A549 (cell line): Measurements from ENCODE around the gene RAP2C. TPM values are rescaled to one million over a fixed set of nuclear protein-coding genes. Genes with fewer than 3 reads are reported as not detected.

Source experiments
- ATAC-seq, 2 experiments: fragments of 200-7000 bp in 1 of 2; fragments of >200 bp in 1 of 2; cut with Nextera tagmentation in 1 of 2; cut with Tn5 transposase in 1 of 2; 3 replicates each; pipeline versions ENCODE4 v1.8.0 to v1.9.1; 2018 to 2020; ENCODE audit warnings: mild to moderate bottlenecking in 1 of 2, moderate library complexity in 1 of 2
- CTCF ChIA-PET: fragments of 300-600 bp; sonication (Branson Sonifier 250); formaldehyde crosslinking; extraction: SDS; loops from one replicate; lab custom pipeline; 2021; ENCODE audit warnings: antibody characterized with exemption, inconsistent platforms; lab: Yijun Ruan, JAX
- POLR2A ChIA-PET: fragments of 350-600 bp; formaldehyde crosslinking; extraction: SDS; loops from one replicate; lab custom pipeline; 2021; ENCODE audit warnings: antibody characterized with exemption, inconsistent platforms; lab: Yijun Ruan, JAX
- DNase-seq, 2 experiments: peaks; one replicate each; pipeline versions ENCODE4 v3.0.0 to v3.0.0-alpha.2; 2011 to 2016; ENCODE audit warnings: low read depth in 1 of 2, low spot score in 1 of 2
- FAIRE-seq: peaks from 2 replicates; lab custom pipeline; 2011; peaks lifted over from hg19 to GRCh38; lab: Jason Lieb, UNC
- H3K27ac ChIP-seq, 2 experiments: fragments of >200 bp; sonication (Bioruptor Twin); formaldehyde crosslinking; 3 replicates each; pipeline ENCODE4 v1.5.1; 2016 to 2017
- H3K4me1 ChIP-seq: fragments of >200 bp; sonication (Bioruptor Twin); formaldehyde crosslinking; 3 replicates; pipeline ENCODE4 v1.6.1; 2016
- H3K4me2 ChIP-seq: fragments of >200 bp; sonication (Bioruptor Twin); formaldehyde crosslinking; 3 replicates; pipeline ENCODE4 v1.6.1; 2016
- H3K4me3 ChIP-seq: fragments of >200 bp; sonication (Bioruptor Twin); formaldehyde crosslinking; 3 replicates; pipeline ENCODE4 v1.5.1; 2016
- H3K9me3 ChIP-seq: fragments of >200 bp; sonication (Bioruptor Twin); formaldehyde crosslinking; 3 replicates; pipeline ENCODE4 v1.6.1; 2016
- CBX2 ChIP-seq: fragments of 200-600 bp; sonication (generic); IDR thresholded peaks from 2 replicates; pipeline ENCODE4 v1.6.1; 2016; ENCODE audit warnings: low read depth, mild to moderate bottlenecking, borderline replicate concordance
- CEBPB ChIP-seq, 2 experiments: fragments of >200 bp in 1 of 2; sonication (Bioruptor Twin) in 1 of 2; formaldehyde crosslinking in 1 of 2; IDR thresholded peaks; 2 replicates each; pipeline ENCODE4 v1.6.1; 2012 to 2016
- EP300 ChIP-seq, 2 experiments: fragments of >200 bp; sonication (Bioruptor Twin); formaldehyde crosslinking; IDR thresholded peaks; 2 replicates in 1 of 2; 3 replicates in 1 of 2; pipeline ENCODE4 v1.6.1; 2016 to 2017
- ESRRA ChIP-seq: fragments of 150-350 bp; IDR thresholded peaks from 2 replicates; pipeline ENCODE4 v1.6.1; 2014; ENCODE audit warnings: mild to moderate bottlenecking, low read length, borderline replicate concordance
- FOSB ChIP-seq: fragments of 250-450 bp; sonication (Bioruptor Pico); IDR thresholded peaks from 2 replicates; pipeline ENCODE4 v1.5.0; 2020; ENCODE audit warnings: mild to moderate bottlenecking, moderate library complexity
- FOSL2 ChIP-seq, 2 experiments: fragments of 450-650 bp in 1 of 2; fragments of >200 bp in 1 of 2; sonication (Bioruptor Twin) in 1 of 2; formaldehyde crosslinking; IDR thresholded peaks; 2 replicates each; pipeline versions ENCODE4 v1.5.0 to v1.6.1; 2016 to 2020; ENCODE audit warnings: mild to moderate bottlenecking in 1 of 2, moderate library complexity in 1 of 2
- FOXS1 ChIP-seq: fragments of 250-450 bp; sonication (Bioruptor Pico); IDR thresholded peaks from 2 replicates; pipeline ENCODE4 v1.5.0; 2020; ENCODE audit warnings: mild to moderate bottlenecking, moderate library complexity
- HDAC2 ChIP-seq: fragments of 200-600 bp; sonication (generic); IDR thresholded peaks from 2 replicates; pipeline ENCODE4 v1.6.1; 2016
- JUN ChIP-seq, 2 experiments: fragments of >200 bp; sonication (Bioruptor Twin); formaldehyde crosslinking; IDR thresholded peaks; 2 replicates in 1 of 2; 3 replicates in 1 of 2; pipeline ENCODE4 v1.6.1; 2016 to 2017
- KDM5A ChIP-seq: fragments of 200-600 bp; sonication (generic); IDR thresholded peaks from 2 replicates; pipeline ENCODE4 v1.6.1; 2016; ENCODE audit warnings: antibody characterized with exemption, mild to moderate bottlenecking
- MAFK ChIP-seq: fragments of 450-650 bp; IDR thresholded peaks from 2 replicates; pipeline ENCODE4 v1.6.1; 2014; ENCODE audit not compliant: partially characterized antibody
- MYC ChIP-seq: IDR thresholded peaks from 2 replicates; pipeline ENCODE4 v1.6.1; 2012; ENCODE audit warnings: mild to moderate bottlenecking, inconsistent platforms, low read length, improper control_type of control experiment, borderline replicate concordance
- PHF8 ChIP-seq: fragments of 200-600 bp; sonication (generic); IDR thresholded peaks from 2 replicates; pipeline ENCODE4 v1.6.1; 2016; ENCODE audit warnings: low read depth, mild to moderate bottlenecking, antibody characterized with exemption, moderate library complexity, borderline replicate concordance
- POLR2A ChIP-seq: IDR thresholded peaks from 2 replicates; pipeline ENCODE4 v1.6.1; 2012; ENCODE audit warnings: mild to moderate bottlenecking, low read length
- RCOR1 ChIP-seq: fragments of 150-350 bp; IDR thresholded peaks from 2 replicates; pipeline ENCODE4 v1.6.1; 2014; ENCODE audit warnings: antibody characterized with exemption, low read length, low read depth
- RFX5 ChIP-seq: fragments of 450-650 bp; IDR thresholded peaks from 2 replicates; pipeline ENCODE4 v1.7.1; 2014; ENCODE audit warnings: antibody characterized with exemption, mild to moderate bottlenecking, moderate library complexity
- USF2 ChIP-seq: fragments of 450-650 bp; IDR thresholded peaks from 2 replicates; pipeline ENCODE4 v1.6.1; 2014; ENCODE audit warnings: antibody characterized with exemption
- ZC3H11A ChIP-seq: fragments of 450-650 bp; IDR thresholded peaks from 2 replicates; pipeline ENCODE4 v1.6.1; 2014; ENCODE audit warnings: antibody characterized with exemption, mild to moderate bottlenecking
- ZFP36 ChIP-seq: fragments of 450-650 bp; IDR thresholded peaks from 2 replicates; pipeline ENCODE4 v1.6.1; 2014; ENCODE audit warnings: borderline replicate concordance; ENCODE audit not compliant: partially characterized antibody
- WGBS: methylation state at CpG from one replicate; pipeline ENCODE4 v1.1.6; 2017; ENCODE audit errors: missing lambda C conversion rate; 5-methylcytosine and 5-hydroxymethylcytosine counted together
- polyA plus RNA-seq, 4 experiments: library from polyadenylated mRNA; depleted of rRNA in 3 of 4; stranded (reverse); fragments of >200 nt; fragmentation: RNase III in 1 of 4; extraction: RNeasy Plus Mini Kit Qiagen cat#74134 plus additional on column Dnase treatment in 1 of 4; gene quantifications; 2 replicates in 3 of 4; 3 replicates in 1 of 4; pipeline ENCODE4 v1.2.3, GENCODE V29; 2011 to 2017
- TF ChIP-seq, protein P1 (sequence below): IDR thresholded peaks from 2 replicates; pipeline ENCODE4 v1.6.1; 2012; ENCODE audit warnings: low read depth, borderline replicate concordance
- TF ChIP-seq, protein P2 (sequence below): IDR thresholded peaks from 2 replicates; pipeline ENCODE4 v1.6.1; 2012
- TF ChIP-seq, protein P3 (sequence below): fragments of >200 bp; sonication (Bioruptor Twin); formaldehyde crosslinking; IDR thresholded peaks from 3 replicates; pipeline ENCODE4 v1.6.1; 2016
- TF ChIP-seq, protein P4 (sequence below): fragments of 250-450 bp; sonication (Bioruptor Pico); IDR thresholded peaks from 2 replicates; pipeline ENCODE4 v1.5.0; 2020; ENCODE audit warnings: low read depth, mild to moderate bottlenecking, moderate library complexity

The RAP2C gene
- polyA plus RNA-seq, 2 of the 4 experiments (the other 2 are of a cell fraction) = 25.8 to 27.2 TPM

GRCh38 chrX:132217203-132218073 is 1.8 kb downstream of the RAP2C start:
- WGBS = 0% methylated on average over 10 of the region's 74 CpGs
- FAIRE-seq = no peak
- CTCF ChIA-PET = interaction anchor here (4.5 kb wide), 1 partner anchor 376 kb away, joined by 25 read pairs; no protein-coding TSS in a partner anchor
- ATAC-seq = peak; percentile 79 to 87
- no peaks in the 10 kb centered on the region for H3K9me3 ChIP-seq
- DNase-seq = peak; percentile 68 to 87
- TF ChIP-seq JUN (IDR thresholded peaks at IDR 0.05) (peak in 1 of 2 experiments; percentile 76; a peak in 2 of 5 replicates), POLR2A (peak; percentile 51; the same call in 1 of the 2 replicates), ZFP36 (no peak), FOSL2 (IDR thresholded peaks at IDR 0.05) (no peak), FOSL2 (CRISPR knock-in tag; IDR thresholded peaks at IDR 0.05) (no peak), PHF8 (0 out of 2 replicates have a peak, but pooled peaks have one; percentile 61), RCOR1 (no peak)
- TF ChIP-seq, protein P1, sequence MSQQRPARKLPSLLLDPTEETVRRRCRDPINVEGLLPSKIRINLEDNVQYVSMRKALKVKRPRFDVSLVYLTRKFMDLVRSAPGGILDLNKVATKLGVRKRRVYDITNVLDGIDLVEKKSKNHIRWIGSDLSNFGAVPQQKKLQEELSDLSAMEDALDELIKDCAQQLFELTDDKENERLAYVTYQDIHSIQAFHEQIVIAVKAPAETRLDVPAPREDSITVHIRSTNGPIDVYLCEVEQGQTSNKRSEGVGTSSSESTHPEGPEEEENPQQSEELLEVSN = 0 out of 2 replicates have a peak, but pooled peaks have one; percentile 32
- TF ChIP-seq, protein P2, sequence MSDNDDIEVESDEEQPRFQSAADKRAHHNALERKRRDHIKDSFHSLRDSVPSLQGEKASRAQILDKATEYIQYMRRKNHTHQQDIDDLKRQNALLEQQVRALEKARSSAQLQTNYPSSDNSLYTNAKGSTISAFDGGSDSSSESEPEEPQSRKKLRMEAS = peak; percentile 14
- H3K4me2 ChIP-seq = peak overlapping the region; percentile 94
- peaks cover 11% of the 10 kb centered on the region; the same call in 2 of the 3 replicates for H3K4me1 ChIP-seq
- peak overlapping the region; percentile 98 to 100 for H3K27ac ChIP-seq
- POLR2A ChIA-PET = interaction anchor here (0.6 to 1.8 kb wide), 5 partner anchors 11 to 401 kb away, joined by 3 to 8 read pairs (median 5); no protein-coding TSS in a partner anchor
- H3K4me3 ChIP-seq = peak overlapping the region; percentile 89

DNA sequence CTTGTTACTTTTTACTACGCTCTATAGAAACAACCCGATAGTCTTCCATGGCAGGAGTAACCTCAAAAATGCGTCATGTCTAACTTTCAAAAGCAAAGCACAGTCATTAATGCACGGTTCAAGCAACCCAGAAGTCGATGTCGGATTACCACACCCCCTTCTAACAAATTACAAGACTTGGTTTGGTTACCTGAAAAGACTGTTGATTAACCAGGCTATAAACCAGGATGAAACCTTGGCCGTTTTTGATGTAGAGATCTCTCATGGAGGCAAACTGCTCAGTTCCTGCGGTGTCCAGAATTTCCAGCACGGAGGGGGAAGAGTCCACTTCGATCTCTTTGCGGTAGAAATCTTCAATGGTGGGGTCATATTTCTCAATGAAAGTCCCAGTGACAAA is 2.4 kb downstream of the RAP2C start:
- CTCF ChIA-PET = no interaction called here
- TF ChIP-seq ZC3H11A (no peak), FOSL2 (IDR thresholded peaks at IDR 0.05) (no peak), FOSL2 (CRISPR knock-in tag; IDR thresholded peaks at IDR 0.05) (no peak), FOXS1 (CRISPR knock-in tag) (no peak), MAFK (no peak), ESRRA (no peak), KDM5A (no peak)
- TF ChIP-seq, protein P3, sequence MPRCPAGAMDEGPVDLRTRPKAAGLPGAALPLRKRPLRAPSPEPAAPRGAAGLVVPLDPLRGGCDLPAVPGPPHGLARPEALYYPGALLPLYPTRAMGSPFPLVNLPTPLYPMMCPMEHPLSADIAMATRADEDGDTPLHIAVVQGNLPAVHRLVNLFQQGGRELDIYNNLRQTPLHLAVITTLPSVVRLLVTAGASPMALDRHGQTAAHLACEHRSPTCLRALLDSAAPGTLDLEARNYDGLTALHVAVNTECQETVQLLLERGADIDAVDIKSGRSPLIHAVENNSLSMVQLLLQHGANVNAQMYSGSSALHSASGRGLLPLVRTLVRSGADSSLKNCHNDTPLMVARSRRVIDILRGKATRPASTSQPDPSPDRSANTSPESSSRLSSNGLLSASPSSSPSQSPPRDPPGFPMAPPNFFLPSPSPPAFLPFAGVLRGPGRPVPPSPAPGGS = no peak
- peak overlapping the region; percentile 89 for H3K4me3 ChIP-seq
- FAIRE-seq (no peak), DNase-seq (peak in 1 of 2 experiments; percentile 6), ATAC-seq (no peak)
- WGBS = under 1% methylated on average over 11 of the region's 11 CpGs
- H3K4me1 ChIP-seq = peaks cover 11% of the 10 kb centered on the region; the same call in 2 of the 3 replicates
- H3K4me2 ChIP-seq = peak overlapping the region; percentile 94
- H3K9me3 ChIP-seq = no peaks in the 10 kb centered on the region
- H3K27ac ChIP-seq = peak overlapping the region; percentile 98 to 100
- POLR2A ChIA-PET = interaction anchor here (0.6 to 1.8 kb wide), 4 partner anchors 10 to 402 kb away, joined by 3 to 8 read pairs (median 4); no protein-coding TSS in a partner anchor

GRCh38 chrX:132216283-132216682 is 3.0 kb downstream of the RAP2C start:
- peak overlapping the region; percentile 98 to 100 for H3K27ac ChIP-seq
- peaks cover 11% of the 10 kb centered on the region; the same call in 2 of the 3 replicates for H3K4me1 ChIP-seq
- DNase-seq (no peak), FAIRE-seq (no peak), ATAC-seq (no peak)
- POLR2A ChIA-PET = interaction anchor here (1.8 kb wide), 1 partner anchor 10 kb away, joined by 4 read pairs; no protein-coding TSS in a partner anchor
- CTCF ChIA-PET = no interaction called here
- peak overlapping the region; percentile 89 for H3K4me3 ChIP-seq
- peak overlapping the region; percentile 94 for H3K4me2 ChIP-seq
- H3K9me3 ChIP-seq = no peaks in the 10 kb centered on the region
- WGBS = 5% methylated on average over 6 of the region's 8 CpGs
- TF ChIP-seq HDAC2 (no peak), RCOR1 (no peak), MYC (no peak), ZFP36 (no peak), EP300 (IDR thresholded peaks at IDR 0.05) (no peak), USF2 (no peak), FOSB (CRISPR knock-in tag) (no peak), RFX5 (no peak), CBX2 (no peak), CEBPB (IDR thresholded peaks at IDR 0.05) (no peak), JUN (IDR thresholded peaks at IDR 0.05) (no peak)
- TF ChIP-seq, protein P4, sequence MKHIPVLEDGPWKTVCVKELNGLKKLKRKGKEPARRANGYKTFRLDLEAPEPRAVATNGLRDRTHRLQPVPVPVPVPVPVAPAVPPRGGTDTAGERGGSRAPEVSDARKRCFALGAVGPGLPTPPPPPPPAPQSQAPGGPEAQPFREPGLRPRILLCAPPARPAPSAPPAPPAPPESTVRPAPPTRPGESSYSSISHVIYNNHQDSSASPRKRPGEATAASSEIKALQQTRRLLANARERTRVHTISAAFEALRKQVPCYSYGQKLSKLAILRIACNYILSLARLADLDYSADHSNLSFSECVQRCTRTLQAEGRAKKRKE (CRISPR knock-in tag) = no peak
- TF ChIP-seq, protein P1 = no peak
- TF ChIP-seq, protein P3 = no peak
